DMS53 treated with DMSO at 0.1 percent for 48 hours (cell line): Measurements from ENCODE around the gene IQCN.

ENCODE experiments used
- DNase-seq: peaks from one replicate; lab custom pipeline; 2025; ENCODE audit not compliant: unreplicated experiment; lab: John Stamatoyannopoulos, UW

The IQCN gene

DNA sequence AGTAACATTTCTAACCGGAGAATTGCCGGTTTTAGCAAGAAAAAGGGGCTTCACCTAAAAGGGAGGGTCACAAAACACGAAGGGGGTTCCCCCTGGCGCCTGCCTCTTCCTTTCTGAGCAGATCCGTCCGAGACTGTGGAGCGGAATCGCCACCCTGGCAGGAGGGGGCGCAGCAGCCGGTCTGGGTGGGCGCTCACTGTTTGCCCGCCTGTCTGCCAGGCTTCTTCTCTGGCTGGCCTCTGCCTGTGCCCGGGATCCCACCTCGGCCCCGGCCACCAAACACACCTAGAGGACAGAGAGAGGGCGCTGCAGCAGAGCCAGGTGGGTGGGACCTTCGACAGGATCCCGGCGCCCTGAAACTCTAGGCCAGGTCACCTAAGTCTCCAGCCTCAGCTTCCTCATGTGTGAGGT lies 33.0 kb upstream of the IQCN start:
- no peak for DNase-seq

DNA sequence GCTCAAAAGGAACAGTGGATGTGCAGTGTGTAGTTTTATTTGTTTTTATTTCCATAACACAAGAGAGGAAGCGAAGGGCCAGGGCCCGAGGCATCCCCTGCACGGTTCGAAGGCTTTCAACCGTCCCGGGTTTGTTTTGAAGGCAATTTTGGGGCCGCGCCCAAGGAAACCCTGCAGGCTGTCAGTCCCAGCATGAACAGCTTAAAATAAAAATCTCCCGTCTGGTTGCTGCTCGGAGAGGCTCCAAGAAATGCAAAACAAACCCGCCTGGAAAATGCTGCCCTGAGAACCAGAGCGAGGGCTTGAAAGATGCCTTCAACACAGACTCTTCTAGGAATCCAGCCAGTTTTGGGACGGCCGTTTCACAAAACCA lies 32.6 kb upstream of the IQCN start:
- no peak for DNase-seq

- DNase-seq: no peak
Measured at GRCh38 chr19:18306209-18306887, 32.1 kb upstream of the IQCN start.

- DNase-seq: peak; percentile 64
Measured at GRCh38 chr19:18304458-18305310, 30.4 kb upstream of the IQCN start.

DNA sequence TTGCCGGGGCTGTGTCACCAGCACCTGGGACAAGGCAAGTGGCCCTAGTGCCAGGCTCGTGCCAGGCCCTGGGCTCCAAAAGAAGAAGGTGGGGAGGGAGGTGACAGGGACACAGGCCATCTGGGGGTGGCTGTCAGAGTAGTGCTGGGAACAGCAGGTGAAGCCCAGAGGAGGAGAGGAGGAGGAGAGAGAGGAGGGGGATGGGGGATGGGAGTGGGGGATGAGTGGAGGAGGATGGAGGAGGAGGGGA lies 29.9 kb upstream of the IQCN start:
- DNase-seq: no peak

DNA sequence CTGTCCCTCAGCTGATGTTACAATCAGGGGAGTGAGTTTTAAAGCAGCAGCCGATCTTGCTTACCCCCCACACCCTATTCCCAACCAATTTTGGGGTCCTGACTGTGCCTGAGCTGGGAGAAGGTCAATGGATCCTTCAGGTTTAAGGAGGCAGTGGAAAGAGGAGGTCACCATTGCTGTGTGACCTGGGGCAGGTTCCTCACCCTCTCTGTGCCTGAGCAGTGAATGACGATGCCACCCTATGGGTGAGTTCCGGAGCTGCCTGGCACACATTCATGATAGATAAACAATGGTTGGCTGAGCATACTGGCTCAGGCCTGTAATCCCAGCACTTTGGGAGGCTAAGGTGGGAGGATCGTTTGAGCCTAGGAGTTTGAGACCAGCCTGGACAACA lies 27.5 kb upstream of the IQCN start:
- no peak for DNase-seq

- DNase-seq: no peak
Measured at GRCh38 chr19:18300930-18301717, 26.9 kb upstream of the IQCN start.

GRCh38 chr19:18299654-18300053 lies 25.4 kb upstream of the IQCN start:
- no peak for DNase-seq

- no peak for DNase-seq
Measured at GRCh38 chr19:18298601-18299000, 24.3 kb upstream of the IQCN start.

DNA sequence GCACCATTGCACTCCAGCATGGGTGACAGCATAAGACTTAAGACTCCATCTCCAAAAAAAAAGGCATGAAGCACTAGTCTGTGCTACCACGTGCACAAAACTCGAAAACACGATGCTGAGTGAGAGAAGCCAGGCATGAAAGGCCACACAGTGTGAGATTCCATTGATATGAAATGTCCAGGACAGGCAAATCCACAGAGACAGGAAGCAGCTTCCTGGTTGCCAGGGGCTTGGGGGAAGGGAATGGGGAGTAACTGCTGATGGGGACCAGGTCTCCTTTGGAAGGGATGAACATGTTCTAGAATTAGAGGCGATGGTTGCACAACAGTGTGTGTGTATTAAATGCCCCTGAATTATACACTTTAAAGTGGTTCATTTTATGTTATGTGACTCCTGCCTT lies 23.1 kb upstream of the IQCN start:
- DNase-seq: no peak

DNA sequence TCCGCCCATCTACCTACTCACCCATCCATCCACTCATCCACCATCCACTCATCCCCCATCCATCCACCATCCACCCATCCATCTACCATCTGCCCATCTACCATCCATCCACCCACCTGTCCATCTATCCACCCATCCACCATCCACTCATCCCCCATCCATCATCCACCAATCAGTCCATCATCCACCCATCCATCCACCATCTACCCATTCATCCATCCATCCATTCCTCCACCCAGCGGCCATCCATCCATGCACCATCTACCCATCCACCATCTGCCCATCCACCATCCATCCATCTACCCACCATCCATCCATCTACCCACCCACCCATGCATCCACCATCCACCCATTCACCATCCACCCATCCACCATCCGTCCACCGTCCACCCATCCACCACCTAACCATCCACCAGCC lies 20.8 kb upstream of the IQCN start:
- DNase-seq: no peak

DNA sequence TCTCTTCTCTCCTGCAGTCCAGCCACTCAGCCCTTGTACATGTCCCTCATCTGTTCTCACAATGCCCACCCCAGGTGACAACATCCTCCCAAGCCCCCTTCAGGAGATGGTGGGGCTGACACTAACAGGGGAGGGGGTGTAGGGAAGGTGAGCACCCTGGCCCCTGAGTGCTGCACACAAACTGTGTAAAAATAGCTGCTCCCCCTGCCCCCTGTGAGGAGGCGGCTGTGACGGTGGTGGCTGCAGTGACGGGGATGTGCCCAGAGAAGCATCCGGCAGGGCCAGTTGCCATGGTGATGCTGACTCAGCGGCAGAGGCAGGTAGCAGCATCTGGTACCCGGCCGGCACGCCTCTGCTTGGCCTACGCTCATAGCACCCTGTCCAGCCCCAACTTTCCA lies 20.2 kb upstream of the IQCN start:
- DNase-seq: peak; percentile 42

DNA sequence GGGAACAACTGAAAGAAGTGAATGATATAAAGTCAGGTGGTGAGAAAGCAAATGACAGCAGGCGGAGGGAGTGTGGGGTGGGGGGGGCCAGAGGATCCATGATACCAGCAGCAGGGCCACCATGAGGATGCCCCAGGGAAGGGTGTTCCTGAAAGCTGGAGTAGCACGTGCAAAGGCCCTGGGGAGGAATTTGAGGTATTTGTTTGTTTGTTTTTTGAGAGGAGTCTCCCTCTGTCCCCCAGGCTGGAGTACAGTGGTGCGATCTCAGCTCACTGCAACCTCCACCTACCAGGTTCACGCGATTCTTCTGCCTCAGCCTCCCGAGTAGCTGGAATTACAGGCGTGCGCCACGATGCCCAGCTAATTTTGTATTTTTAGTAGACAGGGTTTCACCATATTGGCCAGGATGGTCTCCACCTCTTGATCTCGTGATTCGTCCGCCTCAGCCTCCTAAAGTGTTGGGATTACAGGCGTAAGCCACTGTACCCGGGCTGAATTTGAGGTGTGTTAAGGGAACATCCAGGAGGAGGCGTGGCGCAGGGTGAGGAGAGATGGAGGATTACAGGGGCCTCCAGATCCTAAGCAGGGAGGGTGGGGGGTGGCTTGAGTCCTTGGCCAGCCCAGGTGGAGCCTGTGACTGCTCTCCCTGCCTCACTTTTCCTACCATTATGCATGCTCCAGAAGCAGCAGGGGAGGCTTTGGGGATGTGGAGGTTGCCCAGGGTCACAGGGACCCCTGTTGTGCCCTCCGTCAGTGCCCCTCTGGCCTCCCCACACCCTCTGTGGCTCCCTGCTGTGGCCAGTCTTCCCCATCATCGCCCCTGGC lies 19.6 kb upstream of the IQCN start:
- no peak for DNase-seq

DNA sequence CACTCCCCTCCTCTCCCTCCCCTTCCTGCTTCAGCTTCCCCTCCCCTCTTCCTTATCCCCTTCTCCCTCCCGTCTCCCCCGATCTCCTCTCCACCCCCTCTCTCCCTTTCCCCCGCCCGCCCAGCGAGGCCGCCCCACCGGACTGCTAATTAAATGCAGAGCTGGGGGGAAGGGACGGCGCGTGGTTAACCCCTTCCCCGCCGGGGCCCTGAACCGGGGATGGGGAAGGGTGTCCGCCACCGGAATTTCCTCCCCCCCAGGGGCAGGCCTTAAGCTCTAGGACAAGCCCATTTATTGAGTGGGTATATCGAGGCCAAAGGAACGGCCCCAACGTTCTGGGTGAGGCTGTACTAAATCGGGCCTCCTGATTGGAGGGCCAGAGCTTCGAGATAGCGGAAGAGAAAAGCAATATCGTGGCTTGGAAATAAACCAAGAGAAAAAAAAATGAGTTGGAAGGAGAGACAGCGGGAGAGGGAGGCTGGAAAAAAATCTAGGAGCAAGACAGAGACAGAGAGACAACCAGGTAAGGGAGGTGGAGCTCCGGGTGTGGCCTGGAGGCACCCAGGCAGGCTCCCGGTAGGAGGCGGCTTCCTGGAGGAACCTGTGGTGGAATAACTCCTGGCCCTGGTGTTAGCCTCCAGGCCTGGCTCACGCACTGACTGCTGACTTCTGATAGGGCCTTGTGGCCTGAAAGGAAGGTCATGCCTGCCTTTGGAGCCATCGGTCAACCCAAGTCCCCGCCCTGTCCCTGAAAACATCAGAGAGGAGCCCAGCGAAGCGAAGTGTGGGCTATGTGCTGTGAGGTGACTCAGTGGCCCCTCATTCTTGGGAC lies 18.8 kb upstream of the IQCN start:
- DNase-seq: no peak

GRCh38 chr19:18292462-18292809 lies 18.2 kb upstream of the IQCN start:
- DNase-seq: no peak

- DNase-seq: peak; percentile 22
Measured at GRCh38 chr19:18291590-18292461, 17.6 kb upstream of the IQCN start.

DNA sequence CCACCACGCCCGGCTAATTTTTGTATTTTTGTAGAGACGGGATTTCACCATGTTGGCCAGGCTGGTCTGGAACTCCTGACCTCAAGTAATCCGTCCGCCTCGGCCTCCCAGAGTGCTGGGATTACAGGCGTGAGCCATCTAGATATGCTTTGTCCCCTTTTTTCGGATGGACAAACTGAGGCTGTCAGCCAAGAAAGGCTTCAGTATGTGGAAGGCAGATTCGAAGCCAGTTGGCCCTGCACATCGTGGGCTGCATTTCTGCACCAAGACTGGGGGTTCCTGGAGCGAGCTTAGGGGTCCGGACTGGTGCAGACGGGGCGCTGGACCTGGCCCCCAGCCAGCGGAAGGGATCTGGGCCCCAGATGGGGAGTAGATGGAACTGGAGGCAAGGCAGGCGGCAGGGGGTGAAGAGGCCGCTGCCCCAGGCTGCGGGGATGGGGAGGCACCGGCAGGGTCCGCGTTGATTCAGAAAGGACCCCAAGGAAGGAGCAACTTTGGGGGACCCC lies 16.8 kb upstream of the IQCN start:
- no peak for DNase-seq

- no peak for DNase-seq
Measured at GRCh38 chr19:18290302-18291018, 16.2 kb upstream of the IQCN start.
